Measurements from ENCODE around the gene FOXD1. TPM values are rescaled to one million over a fixed set of nuclear protein-coding genes. Genes with fewer than 3 reads are reported as not detected.

FOXD1 gene
- total and polyA plus RNA-seq, 2 of the 8 experiments (the other 6 are each of a cell fraction or from before 2014, with no cell fraction given): 0.11 to 1.1 TPM

DNA sequence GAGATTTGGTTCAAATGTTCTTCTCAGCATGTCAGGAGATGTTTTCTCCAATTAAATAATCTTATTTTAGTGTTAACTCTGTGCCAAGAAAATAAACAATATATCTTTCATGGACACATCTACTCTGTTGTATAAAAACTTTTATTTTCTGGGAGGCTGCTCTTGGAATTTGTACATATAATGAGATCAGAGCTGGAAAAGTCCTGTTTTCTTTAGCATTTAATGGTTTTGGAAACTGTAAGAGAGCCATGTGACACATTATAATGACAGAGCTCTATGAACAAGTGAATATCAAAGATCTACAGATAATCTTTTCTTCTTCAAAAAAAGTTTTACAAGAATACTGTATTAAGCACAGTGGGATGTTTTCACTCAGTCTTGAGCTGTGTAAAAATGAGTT is 48.8 kb downstream of the FOXD1 start:
- Histone ChIP-seq H2BK5ac (ENCODE audit: low read depth, low read length) (no peak overlapping the region), H3K9me3 (ENCODE audit: insufficient read depth in 2 of 2, low read depth in 1 of 2, low read length in 1 of 2) (no peaks in the 10 kb centered on the region), H3K79me2 (ENCODE audit: control insufficient read depth in 1 of 2, insufficient read depth in 2 of 2, low read length in 2 of 2) (no peaks in the 10 kb centered on the region), H2BK20ac (ENCODE audit: low read length) (no peak overlapping the region), H3K14ac (ENCODE audit: insufficient read length) (no peak overlapping the region), H3K4me2 (ENCODE audit: insufficient read depth in 1 of 2, low read depth in 2 of 2, low read length in 2 of 2) (no peak overlapping the region), H2AFZ (ENCODE audit: low read length) (no peak overlapping the region), H3K23ac (ENCODE audit: insufficient read length) (no peak overlapping the region), H2AK5ac (ENCODE audit: low read depth, low read length) (no peak overlapping the region), H4K20me1 (replicated peaks in 1 of 2; ENCODE audit: control insufficient read depth in 1 of 2, insufficient read depth in 2 of 2, low read length in 2 of 2) (no peaks in the 10 kb centered on the region), H3K4me1 (replicated peaks in 1 of 4; ENCODE audit: control insufficient read depth in 3 of 4, insufficient read depth in 4 of 4, low read length in 3 of 4) (no peaks in the 10 kb centered on the region), H2BK12ac (ENCODE audit: low read depth, low read length) (no peak overlapping the region), H3K4ac (replicated peaks; ENCODE audit: insufficient read length, low read depth, low read length) (no peak overlapping the region), H3K56ac (replicated peaks; ENCODE audit: insufficient read length, low read depth, low read length) (no peak overlapping the region), H3K9ac (replicated peaks in 1 of 4; ENCODE audit: extremely low read depth in 1 of 4, low read depth in 3 of 4, low read length in 3 of 4) (no peak overlapping the region), H2BK15ac (ENCODE audit: low read length) (no peak overlapping the region), H3K36me3 (ENCODE audit: control insufficient read depth in 2 of 4, insufficient read depth in 4 of 4, low read length in 3 of 4) (no peaks in the 10 kb centered on the region), H3K27me3 (replicated peaks in 1 of 4; ENCODE audit: control insufficient read depth in 3 of 4, extremely low read depth in 1 of 4, insufficient read depth in 3 of 4, low read length in 3 of 4) (no peaks in the 10 kb centered on the region), H3K79me1 (ENCODE audit: low read depth, low read length) (no peaks in the 10 kb centered on the region), H4K91ac (replicated peaks; ENCODE audit: insufficient read length, low read length) (no peak overlapping the region), H4K5ac (ENCODE audit: insufficient read length, low read depth, low read length) (no peak overlapping the region), H3K18ac (ENCODE audit: extremely low read depth, low read length) (no peak overlapping the region), H4K8ac (ENCODE audit: extremely low read depth, insufficient read depth, low read length) (no peak overlapping the region), H2BK120ac (replicated peaks; ENCODE audit: low read depth, low read length) (no peak overlapping the region), H3K23me2 (ENCODE audit: low read depth, low read length) (no peaks in the 10 kb centered on the region), H3K27ac (ENCODE audit: low read depth, low read length) (no peak overlapping the region), H3K4me3 (ENCODE audit: extremely low read depth in 1 of 4, insufficient read depth in 2 of 4, low read depth in 3 of 4, low read length in 4 of 4) (no peak overlapping the region)
- DNase-seq (ENCODE audit: low read depth in 1 of 2, low spot score in 2 of 2) (no peak), FAIRE-seq (no peak)
- ChIA-PET POLR2A (ENCODE audit: partially characterized antibody) (no interaction called here), CTCF (ENCODE audit: partially characterized antibody) (interaction anchor here (1.1 to 1.5 kb wide), 4 partner anchors 12 to 44 kb away, joined by 3 to 6 read pairs (median 4); no protein-coding TSS in a partner anchor)
- TF ChIP-seq SIRT6 (IDR thresholded peaks at IDR 0.05; ENCODE audit: low read length) (no peak), SIN3A (conservative IDR thresholded peaks at IDR 0.05 in 1 of 2, IDR thresholded peaks at IDR 0.05 in 1 of 2; ENCODE audit: low read depth in 1 of 2, low read length in 2 of 2) (no peak), BCL11A (IDR thresholded peaks at IDR 0.05; ENCODE audit: low read depth in 2 of 2, low read length in 2 of 2) (no peak), NANOG (IDR thresholded peaks at IDR 0.05; ENCODE audit: insufficient read depth, low read depth, low read length, poor library complexity, severe bottlenecking) (no peak), JUND (IDR thresholded peaks at IDR 0.05; ENCODE audit: low read length) (no peak), HDAC6 (IDR thresholded peaks at IDR 0.05; ENCODE audit: low read depth, low read length) (no peak), CHD2 (IDR thresholded peaks at IDR 0.05; ENCODE audit: low read length) (no peak), RNF2 (IDR thresholded peaks at IDR 0.05; ENCODE audit: borderline replicate concordance, low read depth, low read length, missing control alignments, poor library complexity, severe bottlenecking) (no peak), ASH2L (IDR thresholded peaks at IDR 0.05; ENCODE audit: low read length) (no peak), SIX5 (IDR thresholded peaks at IDR 0.05; ENCODE audit: low read depth, low read length) (no peak), EGR1 (IDR thresholded peaks at IDR 0.05; ENCODE audit: borderline replicate concordance, low read depth, low read length) (no peak), ZNF274 (IDR thresholded peaks at IDR 0.05; ENCODE audit: borderline replicate concordance, extremely low read depth, low read length) (no peak), EZH2 (IDR thresholded peaks at IDR 0.05; ENCODE audit: low read depth, low read length, severe bottlenecking) (no peak), PHF8 (conservative IDR thresholded peaks at IDR 0.05; ENCODE audit: low read depth, low read length) (no peak), KDM1A (IDR thresholded peaks at IDR 0.05; ENCODE audit: borderline replicate concordance, low read length) (no peak)
- TF ChIP-seq, protein P1, sequence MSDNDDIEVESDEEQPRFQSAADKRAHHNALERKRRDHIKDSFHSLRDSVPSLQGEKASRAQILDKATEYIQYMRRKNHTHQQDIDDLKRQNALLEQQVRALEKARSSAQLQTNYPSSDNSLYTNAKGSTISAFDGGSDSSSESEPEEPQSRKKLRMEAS (IDR thresholded peaks at IDR 0.05): no peak

Data from H1 (cell line).